A673 (cell line): Measurements from ENCODE around the gene ADGRG3. TPM values are rescaled to one million over a fixed set of nuclear protein-coding genes. Genes with fewer than 3 reads are reported as not detected.

Experiments
- BruUV-seq: library from RNA; stranded (reverse); fragments of 400-500 nt; replicated peaks from 2 replicates; lab custom pipeline; 2021; lab: Mats Ljungman, UMichigan
- CTCF ChIA-PET: fragments of 300-600 bp; sonication (Branson Sonifier 250); formaldehyde crosslinking; loops from one replicate; lab custom pipeline; 2022; ENCODE audit warnings: antibody characterized with exemption; lab: Charles Lee
- POLR2A ChIA-PET: fragments of 300-600 bp; sonication (Branson Sonifier 250); formaldehyde crosslinking; loops from one replicate; lab custom pipeline; 2022; ENCODE audit warnings: antibody characterized with exemption; ENCODE audit not compliant: low non-redundant PET; lab: Charles Lee
- DNase-seq: peaks from one replicate; pipeline ENCODE4 v3.0.0-alpha.2; 2015; ENCODE audit warnings: low spot score
- H3K27ac ChIP-seq: fragments of 200-600 bp; sonication (generic); 2 replicates; pipeline ENCODE4 v1.5.1; 2016; ENCODE audit warnings: mixed run types, low read depth, mild to moderate bottlenecking, mixed read lengths, antibody characterized with exemption, low read length; ENCODE audit not compliant: poor library complexity, severe bottlenecking
- H3K27me3 ChIP-seq: fragments of 200-600 bp; sonication (generic); replicated peaks from 2 replicates; pipeline ENCODE4 v1.6.1; 2017; ENCODE audit warnings: mixed run types, low read depth, mild to moderate bottlenecking, mixed read lengths, antibody characterized with exemption, low read length; ENCODE audit not compliant: insufficient read depth, poor library complexity
- H3K36me3 ChIP-seq: fragments of 200-600 bp; sonication (generic); 2 replicates; pipeline ENCODE4 v1.6.1; 2016; ENCODE audit warnings: mixed run types, mild to moderate bottlenecking, mixed read lengths, antibody characterized with exemption, low read length; ENCODE audit not compliant: insufficient read depth, poor library complexity, severe bottlenecking
- H3K4me1 ChIP-seq: fragments of 200-600 bp; sonication (generic); 2 replicates; pipeline ENCODE4 v1.6.1; 2017; ENCODE audit warnings: mixed run types, mild to moderate bottlenecking, mixed read lengths, antibody characterized with exemption, low read length; ENCODE audit not compliant: insufficient read depth, poor library complexity, severe bottlenecking
- H3K4me3 ChIP-seq: fragments of 200-600 bp; sonication (generic); 2 replicates; pipeline ENCODE4 v1.5.1; 2016; ENCODE audit warnings: low read depth, mixed run types, mild to moderate bottlenecking, mixed read lengths, low read length; ENCODE audit not compliant: poor library complexity, severe bottlenecking
- H3K9me3 ChIP-seq: fragments of 200-600 bp; sonication (generic); 2 replicates; pipeline ENCODE4 v1.6.1; 2016; ENCODE audit warnings: mixed run types, low read depth, mild to moderate bottlenecking, mixed read lengths, antibody characterized with exemption, low read length; ENCODE audit not compliant: poor library complexity, severe bottlenecking
- CTCF ChIP-seq: fragments of 300-800, 200-600 bp; sonication (generic); conservative IDR thresholded peaks from 2 replicates; pipeline ENCODE4 v1.5.1; 2017; ENCODE audit warnings: low read depth, mild to moderate bottlenecking, antibody characterized with exemption, low read length, moderate library complexity, mixed read lengths
- EZH2 ChIP-seq: fragments of 200-600 bp; sonication (generic); IDR thresholded peaks from 2 replicates; pipeline ENCODE4 v1.6.1; 2017; ENCODE audit warnings: borderline replicate concordance, low read depth, mild to moderate bottlenecking, mixed read lengths, antibody characterized with exemption, low read length; ENCODE audit not compliant: poor library complexity, severe bottlenecking
- intact Hi-C: fragments of 100-400 bp; cut with micrococcal nuclease; formaldehyde crosslinking; loops from one replicate; pipeline ENCODE4 v1.10.0; 2022; ENCODE audit not compliant: unreplicated experiment
- total RNA-seq: library from RNA; stranded (reverse); gene quantifications from 2 replicates; pipeline ENCODE4 v1.2.3, GENCODE V29; 2021

Gene ADGRG3
- total RNA-seq, 1 experiment from 2014 or later, result not detected

- TF ChIP-seq CTCF, result no peak
- no peak for TF ChIP-seq EZH2
- Histone ChIP-seq H3K9me3 (no peaks in the 10 kb centered on the region), H3K4me3 (no peak overlapping the region), H3K27me3 (no peaks in the 10 kb centered on the region), H3K27ac (no peak overlapping the region), H3K4me1 (no peaks in the 10 kb centered on the region), H3K36me3 (no peaks in the 10 kb centered on the region)
- ChIA-PET CTCF (no interaction called here), POLR2A (no interaction called here)
- no peak for DNase-seq
- BruUV-seq, result no TSS peak
- intact Hi-C loops, result no loop called here
These were observed 54.0 kb downstream of the ADGRG3 start for GRCh38 chr16:57722210-57722499.

- CTCF ChIA-PET, result no interaction called here
- TF ChIP-seq CTCF (no peak), EZH2 (no peak)
- POLR2A ChIA-PET, result no interaction called here
- H3K27ac ChIP-seq, result no peak overlapping the region
- H3K4me1 ChIP-seq, result no peaks in the 10 kb centered on the region
- H3K4me3 ChIP-seq, result no peak overlapping the region
- no TSS peak for BruUV-seq
- intact Hi-C loops, result no loop called here
- no peaks in the 10 kb centered on the region for H3K27me3 ChIP-seq
- no peaks in the 10 kb centered on the region for H3K9me3 ChIP-seq
- no peak for DNase-seq
- H3K36me3 ChIP-seq, result no peaks in the 10 kb centered on the region
These were observed 54.5 kb downstream of the ADGRG3 start for GRCh38 chr16:57722651-57723050.

- no TSS peak for BruUV-seq
- no peaks in the 10 kb centered on the region for H3K27me3 ChIP-seq
- ChIA-PET CTCF (no interaction called here), POLR2A (no interaction called here)
- H3K4me3 ChIP-seq, result no peak overlapping the region
- no peaks in the 10 kb centered on the region for H3K4me1 ChIP-seq
- H3K27ac ChIP-seq, result no peak overlapping the region
- no peaks in the 10 kb centered on the region for H3K36me3 ChIP-seq
- no peak for TF ChIP-seq CTCF
- TF ChIP-seq EZH2, result no peak
- no peak for DNase-seq
- H3K9me3 ChIP-seq, result no peaks in the 10 kb centered on the region
- intact Hi-C loops, result no loop called here
These were observed 55.1 kb downstream of the ADGRG3 start for GRCh38 chr16:57723170-57723569.
